ENCODE results near the gene PRDM16.

PRDM16 gene

GRCh38 chr1:3261007-3261968 lies 192.3 kb downstream of the PRDM16 start:
- no peak for DNase-seq (ENCODE audit: low read depth in 2 of 2)

- DNase-seq (ENCODE audit: low read depth in 2 of 2), result no peak
Measured at GRCh38 chr1:3261969-3262579, 193.1 kb downstream of the PRDM16 start.

DNA sequence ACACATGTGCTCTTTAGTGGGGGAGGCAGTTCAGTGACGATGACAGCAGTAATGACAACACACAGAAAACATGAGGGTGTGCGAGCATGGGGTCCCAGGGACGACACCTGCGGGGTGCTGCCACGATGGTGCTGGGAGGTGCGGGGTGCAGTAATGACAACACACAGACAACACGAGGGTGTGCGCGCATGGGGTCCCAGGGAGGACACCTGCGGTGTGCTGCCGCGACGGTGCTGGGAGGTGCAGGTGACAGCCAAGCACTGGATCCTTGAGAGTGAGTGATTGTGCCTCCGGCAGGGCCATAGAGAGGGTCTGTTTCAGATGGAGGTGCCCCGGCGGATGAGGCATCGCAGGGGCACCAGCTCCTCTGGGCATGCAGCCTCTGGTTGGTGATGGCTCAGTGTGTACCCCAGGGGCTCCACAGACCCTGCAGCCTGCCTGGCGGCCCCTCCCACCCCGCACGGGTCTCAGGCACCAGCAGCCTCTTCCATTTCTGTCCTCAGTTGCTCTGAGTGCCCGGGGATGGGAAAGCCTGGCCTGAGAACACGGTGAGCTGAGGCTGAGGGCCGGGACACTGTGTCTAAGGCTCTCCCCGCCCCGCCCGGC lies 193.8 kb downstream of the PRDM16 start:
- no peak for DNase-seq (ENCODE audit: low read depth in 2 of 2)

GRCh38 chr1:3263790-3264189 lies 194.8 kb downstream of the PRDM16 start:
- DNase-seq (ENCODE audit: low read depth in 2 of 2), result no peak

DNA sequence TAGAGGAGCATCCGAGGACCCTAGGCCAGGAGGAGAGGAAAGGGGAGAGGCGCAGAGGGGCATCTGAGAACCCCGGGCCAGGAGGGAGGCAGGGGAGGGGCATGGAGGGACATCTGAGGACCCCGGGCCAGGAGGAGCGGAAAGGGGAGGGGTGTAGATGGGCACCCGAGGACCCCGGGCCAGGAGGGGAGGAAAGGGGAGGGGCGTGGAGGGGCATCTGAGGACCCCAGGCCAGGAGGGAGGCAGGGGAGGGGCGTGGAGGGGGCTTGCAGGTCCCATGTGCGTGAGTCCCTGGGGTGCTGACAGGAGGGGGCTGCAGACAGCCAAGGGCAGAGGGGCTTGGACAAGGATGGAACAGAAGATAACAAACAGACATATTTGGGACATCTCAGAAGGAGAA lies 195.5 kb downstream of the PRDM16 start:
- no peak for DNase-seq (ENCODE audit: low read depth in 2 of 2)

GRCh38 chr1:3265835-3266805 lies 197.1 kb downstream of the PRDM16 start:
- DNase-seq (ENCODE audit: low read depth in 2 of 2), result no peak

DNA sequence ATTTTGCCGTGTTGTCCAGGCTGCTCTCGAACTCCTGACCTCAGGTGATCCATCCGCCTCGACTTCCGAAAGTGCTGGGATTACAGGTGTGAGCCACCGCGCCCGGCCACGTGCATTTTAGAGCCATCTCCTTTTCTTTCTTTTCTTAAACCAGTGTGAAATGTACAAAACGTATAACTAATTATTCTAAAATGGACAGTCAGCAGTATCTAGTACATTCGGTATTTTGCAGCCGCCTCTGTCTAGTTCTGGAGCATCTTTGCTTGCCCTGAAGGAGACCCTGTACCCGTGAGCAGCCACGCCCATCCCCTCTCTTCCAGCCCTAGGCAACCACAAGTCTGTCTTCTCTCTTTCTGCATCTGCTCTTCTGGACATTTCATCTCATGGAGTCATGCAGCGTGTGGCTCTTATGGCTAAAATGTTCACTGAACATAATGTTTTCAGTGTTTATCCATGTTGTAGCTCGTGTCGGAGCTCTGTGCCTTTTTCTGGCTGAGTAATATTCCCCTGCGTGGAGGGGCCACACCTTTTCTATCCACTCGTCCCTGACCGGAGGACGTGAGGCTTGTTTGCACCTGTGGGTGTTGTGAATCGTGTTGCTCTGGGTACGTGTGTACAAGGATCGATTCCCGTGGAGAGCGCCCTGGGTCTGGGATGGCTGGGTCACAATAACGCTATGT lies 198.0 kb downstream of the PRDM16 start:
- no peak for DNase-seq (ENCODE audit: low read depth in 2 of 2)

DNA sequence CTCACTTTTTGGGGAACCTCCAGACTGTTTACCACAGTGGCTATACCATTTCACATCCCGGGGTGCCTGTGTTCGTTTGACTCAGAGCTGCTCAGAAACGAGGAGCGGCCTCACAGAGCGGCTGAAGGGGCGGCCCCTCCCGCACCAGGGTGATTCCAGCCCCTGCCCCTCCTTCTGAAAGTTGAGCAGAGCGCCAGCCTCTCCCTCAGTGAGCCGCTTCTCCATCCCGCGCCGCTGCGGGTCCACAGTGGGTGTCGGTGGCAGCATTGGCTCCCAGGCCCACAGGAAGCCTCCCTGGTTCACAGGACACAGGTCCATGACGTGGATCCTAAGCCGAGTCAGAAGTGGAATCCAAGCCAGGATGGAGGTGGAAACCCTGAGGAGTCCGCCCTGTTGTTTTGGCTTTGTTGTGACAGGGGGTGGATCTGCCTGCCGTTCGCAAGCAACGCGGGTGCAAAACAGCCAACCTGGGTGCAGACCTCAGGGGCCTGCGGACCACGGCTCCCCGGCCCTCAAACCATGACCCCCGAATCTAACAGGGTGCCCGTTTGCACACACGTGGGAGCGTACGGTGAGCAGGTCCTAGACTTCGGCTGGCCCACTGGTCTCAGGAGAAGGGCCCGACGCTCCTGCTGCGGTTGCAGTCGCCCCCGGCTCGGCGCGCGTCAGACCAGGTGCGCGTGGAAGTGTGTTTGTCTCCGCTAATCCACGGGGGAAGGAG lies 198.7 kb downstream of the PRDM16 start:
- no peak for DNase-seq (ENCODE audit: low read depth in 2 of 2)

- no peak for DNase-seq (ENCODE audit: low read depth in 2 of 2)
Measured at GRCh38 chr1:3268281-3268680, 199.3 kb downstream of the PRDM16 start.

GRCh38 chr1:3270403-3271245 lies 201.6 kb downstream of the PRDM16 start:
- DNase-seq (ENCODE audit: low read depth in 2 of 2), result no peak

- no peak for DNase-seq (ENCODE audit: low read depth in 2 of 2)
Measured at GRCh38 chr1:3271866-3272265, 202.9 kb downstream of the PRDM16 start.

- DNase-seq (ENCODE audit: low read depth in 2 of 2), result no peak
Measured at GRCh38 chr1:3272321-3273045, 203.5 kb downstream of the PRDM16 start.

DNA sequence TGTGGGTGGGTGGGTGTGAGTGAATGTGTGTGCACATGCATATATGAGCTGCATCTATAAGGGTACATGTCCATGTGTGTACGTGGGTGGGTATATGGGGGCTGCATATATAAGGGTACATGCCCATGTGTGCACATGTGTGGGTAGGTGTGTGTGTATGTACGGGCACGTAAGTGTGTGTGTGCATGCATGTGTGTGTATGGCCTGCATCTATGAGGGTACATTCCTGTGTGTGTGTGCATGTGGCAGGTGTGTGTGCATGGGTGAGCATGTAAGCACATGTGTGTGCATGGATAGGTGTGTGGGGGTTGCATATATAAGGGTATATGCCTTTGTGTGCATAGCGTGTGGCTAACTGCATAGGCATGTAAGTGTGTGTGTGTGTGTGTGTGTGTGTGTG lies 204.4 kb downstream of the PRDM16 start:
- no peak for DNase-seq (ENCODE audit: low read depth in 2 of 2)

- no peak for DNase-seq (ENCODE audit: low read depth in 2 of 2)
Measured at GRCh38 chr1:3274972-3275371, 206.0 kb downstream of the PRDM16 start.

- no peak for DNase-seq (ENCODE audit: low read depth in 2 of 2)
Measured at GRCh38 chr1:3275471-3276340, 206.7 kb downstream of the PRDM16 start.

- DNase-seq (ENCODE audit: low read depth in 2 of 2), result no peak
Measured at GRCh38 chr1:3276341-3276800, 207.4 kb downstream of the PRDM16 start.

GRCh38 chr1:3277011-3277471 lies 208.0 kb downstream of the PRDM16 start:
- no peak for DNase-seq (ENCODE audit: low read depth in 2 of 2)

All from stimulated activated CD8-positive, alpha-beta memory T cell treated with anti-CD3 and anti-CD28 coated beads, Interleukin-15, amount 100 ng/mL, for 4 hours (primary cell).